ENCODE data around the gene NTMT1. TPM values are rescaled to one million over a fixed set of nuclear protein-coding genes. Genes with fewer than 3 reads are reported as not detected.

The NTMT1 gene
- total and polyA plus RNA-seq, 10 donors: 22.8 to 50.5 (median 36.6) TPM

GRCh38 chr9:129584136-129584535 is 41.8 kb upstream of the NTMT1 start:
- intact Hi-C loops (cut with DNase I; ENCODE audit: low total_unique reads): no loop called here
- TF ChIP-seq CTCF (IDR thresholded peaks at IDR 0.05 in 8 of 11, conservative IDR thresholded peaks at IDR 0.05 in 3 of 11) (no peak), POLR2AphosphoS5 (IDR thresholded peaks at IDR 0.05) (peak in 1 of 3 donors; percentile 48), POLR2A (IDR thresholded peaks at IDR 0.05) (no peak)
- DNase-seq: no peak

GRCh38 chr9:129585352-129585751 is 40.6 kb upstream of the NTMT1 start:
- Histone ChIP-seq H3K36me3 (no peaks in the 10 kb centered on the region), H3K4me3 (no peak overlapping the region), H3K27ac (no peak overlapping the region), H3K4me1 (peaks cover 0 to 25% (median 6%) of the 10 kb centered on the region in 6 donors), H3K27me3 (replicated peaks in 1 of 7) (no peaks in the 10 kb centered on the region), H3K9me3 (no peaks in the 10 kb centered on the region)
- intact Hi-C loops (cut with DNase I; ENCODE audit: low total_unique reads): no loop called here
- WGBS, 5 donors: 89 to 100% (median 93%) methylated on average over 1 of the region's 1 CpG
- TF ChIP-seq CTCF (IDR thresholded peaks at IDR 0.05 in 8 of 11, conservative IDR thresholded peaks at IDR 0.05 in 3 of 11): no peak
- DNase-seq: no peak

More at GRCh38 chr9:129584136-129584535, 41.8 kb upstream of the NTMT1 start:
- Histone ChIP-seq H3K36me3 (no peaks in the 10 kb centered on the region), H3K9me3 (no peaks in the 10 kb centered on the region), H3K27ac (peak overlapping the region in 5 of 8 donors; percentile 4 to 61 (median 39)), H3K4me1 (peaks cover 0 to 33% (median 10%) of the 10 kb centered on the region in 6 donors), H3K4me3 (no peak overlapping the region), H3K27me3 (replicated peaks in 1 of 7) (no peaks in the 10 kb centered on the region)
- 80 to 92% (median 86%) methylated on average over 1 of the region's 1 CpG for WGBS, 5 donors

- 50 to 80% (median 63%) methylated on average over 1 of the region's 1 CpG for WGBS, 5 donors
- TF ChIP-seq POLR2A (IDR thresholded peaks at IDR 0.05) (no peak), POLR2AphosphoS5 (IDR thresholded peaks at IDR 0.05) (no peak), CTCF (IDR thresholded peaks at IDR 0.05 in 8 of 11, conservative IDR thresholded peaks at IDR 0.05 in 3 of 11) (no peak)
- no peaks in the 10 kb centered on the region for H3K36me3 ChIP-seq
- peak overlapping the region in 2 of 8 donors; percentile 11 to 33 for H3K27ac ChIP-seq
- no peak for DNase-seq
- no peaks in the 10 kb centered on the region for H3K27me3 ChIP-seq (replicated peaks in 1 of 7)
- peaks cover 0 to 22% (median 5%) of the 10 kb centered on the region in 6 donors for H3K4me1 ChIP-seq
- no peak overlapping the region for H3K4me3 ChIP-seq
- no peaks in the 10 kb centered on the region for H3K9me3 ChIP-seq
- intact Hi-C loops (cut with DNase I; ENCODE audit: low total_unique reads): no loop called here
Observed at GRCh38 chr9:129586245-129586644, 39.7 kb upstream of the NTMT1 start.

GRCh38 chr9:129586685-129587084 is 39.3 kb upstream of the NTMT1 start:
- DNase-seq: no peak
- no peaks in the 10 kb centered on the region for H3K27me3 ChIP-seq (replicated peaks in 1 of 7)
- H3K27ac ChIP-seq: peak overlapping the region in 2 of 8 donors; percentile 11 to 33
- intact Hi-C loops (cut with DNase I; ENCODE audit: low total_unique reads): no loop called here
- peaks cover 0 to 22% (median 5%) of the 10 kb centered on the region in 6 donors for H3K4me1 ChIP-seq
- no peaks in the 10 kb centered on the region for H3K9me3 ChIP-seq
- TF ChIP-seq POLR2A (IDR thresholded peaks at IDR 0.05) (no peak), CTCF (IDR thresholded peaks at IDR 0.05 in 8 of 11, conservative IDR thresholded peaks at IDR 0.05 in 3 of 11) (no peak), POLR2AphosphoS5 (IDR thresholded peaks at IDR 0.05) (no peak)
- no peak overlapping the region for H3K4me3 ChIP-seq
- H3K36me3 ChIP-seq: no peaks in the 10 kb centered on the region
- 35 to 64% (median 47%) methylated on average over 8 of the region's 8 CpGs for WGBS, 5 donors

Data from spleen (tissue), 11 donors.